Gastrocnemius medialis (tissue), 4 donors: Measurements from ENCODE around the gene PCED1B. TPM values are rescaled to one million over a fixed set of nuclear protein-coding genes. Genes with fewer than 3 reads are reported as not detected.

ENCODE experiments used
- ATAC-seq, 2 donors: fragments of 150-250 bp; one replicate each; pipeline ENCODE4 v1.9.1; 2016
- DNase-seq, 2 donors: peaks; one replicate each; pipeline ENCODE4 v3.0.0-alpha.2; 2019
- H3K27ac ChIP-seq, 4 donors: fragments of 200-600 bp; sonication (generic); 1 replicate in 1 of 4; 2 replicates in 3 of 4; pipeline ENCODE4 v1.5.1; 2016 to 2018; ENCODE audit warnings: mild to moderate bottlenecking in 2 of 4, moderate library complexity in 1 of 4
- H3K27me3 ChIP-seq, 3 donors: fragments of 200-600 bp; sonication (generic) in 2 of 3; 1 replicate in 1 of 3; 2 replicates in 2 of 3; pipeline versions ENCODE4 v1.5.1 to v1.6.0; 2016 to 2019; ENCODE audit warnings: mild to moderate bottlenecking in 1 of 3, moderate library complexity in 1 of 3
- H3K36me3 ChIP-seq, 2 donors: fragments of 200-600 bp; sonication (generic) in 1 of 2; one replicate each; pipeline ENCODE4 v1.5.1; 2017 to 2018
- H3K4me1 ChIP-seq, 2 donors: fragments of 200-600 bp; sonication (generic) in 1 of 2; one replicate each; pipeline ENCODE4 v1.5.1; 2016 to 2017; ENCODE audit warnings: mild to moderate bottlenecking in 2 of 2
- H3K4me3 ChIP-seq, 4 donors: fragments of 200-600 bp; sonication (generic) in 3 of 4; 1 replicate in 1 of 4; 2 replicates in 3 of 4; pipeline ENCODE4 v1.5.1; 2016 to 2019; ENCODE audit warnings: mild to moderate bottlenecking in 2 of 4
- H3K9me3 ChIP-seq, 3 donors: fragments of 200-600 bp; sonication (generic) in 2 of 3; 1 replicate in 1 of 3; 2 replicates in 2 of 3; pipeline ENCODE4 v1.5.1; 2016 to 2019
- POLR2A ChIP-seq, 2 donors: fragments of 450-650 bp; IDR thresholded peaks; one replicate each; pipeline ENCODE4 v1.6.1; 2017; ENCODE audit warnings: antibody characterized with exemption in 2 of 2, mild to moderate bottlenecking in 2 of 2, moderate library complexity in 2 of 2
- in situ Hi-C, 4 donors: fragments of 200-750 bp; cut with MboI; loops; one replicate each; pipeline versions ENCODE4 v1.15.0 to v1.8.0; 2017; ENCODE audit warnings: low sequenced_read_pairs in 4 of 4
- intact Hi-C: fragments of 100-400 bp; cut with DNase I; formaldehyde crosslinking; loops from one replicate; pipeline ENCODE4 v1.15.1; 2023; ENCODE audit warnings: low total_unique reads
- microRNA-seq, 2 donors: library from miRNA; unstranded; fragments of <30 nt; microRNA quantifications; one replicate each; pipeline ENCODE4, GENCODE V29; 2016; ENCODE audit warnings: borderline replicate concordance in 2 of 2
- total RNA-seq, 4 donors: library from RNA; depleted of rRNA; stranded (reverse); fragments of >200 nt; gene quantifications; one replicate each; pipeline versions ENCODE4 v1.1.0 to v1.2.3, GENCODE V29; 2016
- TF ChIP-seq, protein P1 (sequence below), 5 experiments: fragments of 450-650 bp in 3 of 5; fragments of 200-600 bp in 2 of 5; sonication (generic) in 2 of 5; IDR thresholded peaks in 4 of 5; conservative IDR thresholded peaks in 1 of 5; 1 replicate in 4 of 5; 2 replicates in 1 of 5; pipeline ENCODE4 v1.5.1; 2016 to 2019; ENCODE audit warnings: antibody characterized with exemption in 5 of 5, mild to moderate bottlenecking in 3 of 5, moderate library complexity in 3 of 5

Gene PCED1B
- total RNA-seq, 4 donors from 2014 or later, result 0.36 to 0.55 (median 0.47) TPM; not detected in 1

DNA sequence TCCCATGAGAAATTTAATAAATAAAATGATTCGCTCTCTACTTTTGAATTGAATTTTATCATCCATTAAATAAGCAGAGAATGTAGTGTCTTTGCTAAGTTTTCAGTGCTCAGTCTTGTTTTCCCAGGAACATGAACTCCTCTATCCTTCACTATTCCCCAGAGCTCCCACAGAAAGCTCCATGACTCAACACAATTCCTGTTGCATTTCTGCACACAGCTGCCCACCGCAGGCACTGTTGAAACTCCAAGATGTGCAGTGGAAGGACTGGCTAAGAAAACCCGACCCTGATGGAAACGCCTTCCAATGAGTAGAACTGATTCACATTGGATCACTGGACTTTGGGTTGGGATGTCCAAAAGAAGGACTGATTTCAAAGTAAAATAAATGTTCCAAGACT lies 202.8 kb downstream of the PCED1B start:
- Histone ChIP-seq H3K4me3 (no peak overlapping the region), H3K27me3 (no peaks in the 10 kb centered on the region), H3K9me3 (no peaks in the 10 kb centered on the region), H3K4me1 (peaks cover 0 to 3% of the 10 kb centered on the region in 2 donors), H3K36me3 (no peaks in the 10 kb centered on the region), H3K27ac (no peak overlapping the region)
- no peak for DNase-seq
- ATAC-seq, result no peak
- intact Hi-C loops (no loop called here), in situ Hi-C loops (no loop called here)
- TF ChIP-seq POLR2A (IDR thresholded peaks at IDR 0.05), result no peak
- TF ChIP-seq, protein P1, sequence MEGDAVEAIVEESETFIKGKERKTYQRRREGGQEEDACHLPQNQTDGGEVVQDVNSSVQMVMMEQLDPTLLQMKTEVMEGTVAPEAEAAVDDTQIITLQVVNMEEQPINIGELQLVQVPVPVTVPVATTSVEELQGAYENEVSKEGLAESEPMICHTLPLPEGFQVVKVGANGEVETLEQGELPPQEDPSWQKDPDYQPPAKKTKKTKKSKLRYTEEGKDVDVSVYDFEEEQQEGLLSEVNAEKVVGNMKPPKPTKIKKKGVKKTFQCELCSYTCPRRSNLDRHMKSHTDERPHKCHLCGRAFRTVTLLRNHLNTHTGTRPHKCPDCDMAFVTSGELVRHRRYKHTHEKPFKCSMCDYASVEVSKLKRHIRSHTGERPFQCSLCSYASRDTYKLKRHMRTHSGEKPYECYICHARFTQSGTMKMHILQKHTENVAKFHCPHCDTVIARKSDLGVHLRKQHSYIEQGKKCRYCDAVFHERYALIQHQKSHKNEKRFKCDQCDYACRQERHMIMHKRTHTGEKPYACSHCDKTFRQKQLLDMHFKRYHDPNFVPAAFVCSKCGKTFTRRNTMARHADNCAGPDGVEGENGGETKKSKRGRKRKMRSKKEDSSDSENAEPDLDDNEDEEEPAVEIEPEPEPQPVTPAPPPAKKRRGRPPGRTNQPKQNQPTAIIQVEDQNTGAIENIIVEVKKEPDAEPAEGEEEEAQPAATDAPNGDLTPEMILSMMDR (IDR thresholded peaks at IDR 0.05 in 4 of 5, conservative IDR thresholded peaks at IDR 0.05 in 1 of 5), result no peak

Small RNA genes lying within 50 kb of the gene (microRNA-seq; reads per million reads assigned to microRNA genes)
- gene MIR4698, result 0 reads per million in 2 donors

Other genes starting within 250 kb of the PCED1B start
- 1 to 10 TPM in 1 of 4 donors, under 1 TPM in 3; 0.41 to 1.5 (median 0.51) TPM for gene AMIGO2, start 338 bp downstream of the PCED1B start, total RNA-seq